GM23248 (cell line): ENCODE results near the gene DENND2A. TPM values are rescaled to one million over a fixed set of nuclear protein-coding genes. Genes with fewer than 3 reads are reported as not detected.

Experiments
- DNase-seq: peaks from one replicate; pipeline ENCODE4 v3.0.0-alpha.2; 2015
- H2AFZ ChIP-seq: fragments of 200-600 bp; sonication (generic); 2 replicates; pipeline ENCODE4 v1.6.1; 2016; ENCODE audit warnings: antibody characterized with exemption
- H3F3A ChIP-seq: fragments of 200-600 bp; sonication (generic); 2 replicates; pipeline ENCODE4 v1.6.1; 2016; ENCODE audit warnings: mild to moderate bottlenecking, antibody characterized with exemption, mixed run types; ENCODE audit not compliant: insufficient read depth
- H3K27ac ChIP-seq: fragments of 200-600 bp; sonication (generic); 2 replicates; pipeline ENCODE4 v1.5.1; 2016; ENCODE audit warnings: mild to moderate bottlenecking
- H3K27me3 ChIP-seq: fragments of 200-600 bp; sonication (generic); replicated peaks from 2 replicates; pipeline ENCODE4 v1.6.1; 2016; ENCODE audit warnings: mild to moderate bottlenecking; ENCODE audit not compliant: insufficient read depth
- H3K36me3 ChIP-seq: fragments of 200-600 bp; sonication (generic); 2 replicates; pipeline ENCODE4 v1.6.1; 2016; ENCODE audit warnings: low read depth, mild to moderate bottlenecking
- H3K4me1 ChIP-seq: fragments of 200-600 bp; sonication (generic); 2 replicates; pipeline ENCODE4 v1.6.1; 2016; ENCODE audit warnings: mild to moderate bottlenecking; ENCODE audit not compliant: insufficient read depth
- H3K4me2 ChIP-seq: fragments of 200-600 bp; sonication (generic); one replicate; pipeline ENCODE4 v1.6.1; 2016; ENCODE audit warnings: mild to moderate bottlenecking; ENCODE audit not compliant: unreplicated experiment
- H3K4me3 ChIP-seq: fragments of 200-600 bp; sonication (generic); 2 replicates; pipeline ENCODE4 v1.5.1; 2016; ENCODE audit warnings: mild to moderate bottlenecking
- H3K79me2 ChIP-seq: fragments of 200-600 bp; sonication (generic); 2 replicates; pipeline ENCODE4 v1.6.1; 2016; ENCODE audit warnings: mild to moderate bottlenecking; ENCODE audit not compliant: insufficient read depth
- H3K9ac ChIP-seq: fragments of 200-600 bp; sonication (generic); 2 replicates; pipeline ENCODE4 v1.6.1; 2016; ENCODE audit warnings: mild to moderate bottlenecking
- H3K9me2 ChIP-seq: fragments of 200-600 bp; sonication (generic); 2 replicates; pipeline ENCODE4 v1.6.1; 2016; ENCODE audit warnings: mixed run types, mild to moderate bottlenecking, moderate library complexity; ENCODE audit not compliant: insufficient read depth
- H3K9me3 ChIP-seq: fragments of 200-600 bp; sonication (generic); one replicate; pipeline ENCODE4 v1.6.1; 2017; ENCODE audit warnings: low read depth
- H4K20me1 ChIP-seq: fragments of 200-600 bp; sonication (generic); 2 replicates; pipeline ENCODE4 v1.6.0; 2016; ENCODE audit not compliant: insufficient read depth
- EZH2 ChIP-seq: fragments of 200-600 bp; sonication (generic); IDR thresholded peaks from 2 replicates; pipeline ENCODE4 v1.6.1; 2018; ENCODE audit warnings: antibody characterized with exemption, mild to moderate bottlenecking; ENCODE audit not compliant: insufficient read depth, poor library complexity, severe bottlenecking
- EZH2phosphoT487 ChIP-seq: fragments of 200-600 bp; sonication (generic); IDR thresholded peaks from 2 replicates; pipeline ENCODE4 v1.6.1; 2018; ENCODE audit warnings: antibody characterized with exemption, moderate library complexity, mild to moderate bottlenecking, low read depth; ENCODE audit not compliant: insufficient read depth
- WGBS, 2 experiments: methylation state at CpG; one replicate each; pipeline ENCODE4 v1.1.6; 2015 to 2017; ENCODE audit warnings: low lambda C conversion rate in 2 of 2, low coverage in 1 of 2; ENCODE audit errors: missing lambda C conversion rate in 2 of 2; 5-methylcytosine and 5-hydroxymethylcytosine counted together
- in situ Hi-C: fragments of 300-500 bp; cut with MboI; formaldehyde crosslinking; loops from 2 replicates; pipeline ENCODE4 v1.15.0; 2020
- polyA plus RNA-seq: library from polyadenylated mRNA; unstranded; fragments of >200 nt; fragmentation: Nextera tagmentation; extraction: Ambion mirVana; gene quantifications from 2 replicates; pipeline ENCODE4 v1.2.1, GENCODE V29; 2016
- total RNA-seq: library from RNA; depleted of rRNA; stranded (reverse); fragments of >200 nt; shearing (Covaris generic); gene quantifications from 2 replicates; pipeline ENCODE4 v1.2.3, GENCODE V29; 2014

The DENND2A gene
- total and polyA plus RNA-seq, 2 experiments from 2014 or later: 0.78 to 2.2 TPM

DNA sequence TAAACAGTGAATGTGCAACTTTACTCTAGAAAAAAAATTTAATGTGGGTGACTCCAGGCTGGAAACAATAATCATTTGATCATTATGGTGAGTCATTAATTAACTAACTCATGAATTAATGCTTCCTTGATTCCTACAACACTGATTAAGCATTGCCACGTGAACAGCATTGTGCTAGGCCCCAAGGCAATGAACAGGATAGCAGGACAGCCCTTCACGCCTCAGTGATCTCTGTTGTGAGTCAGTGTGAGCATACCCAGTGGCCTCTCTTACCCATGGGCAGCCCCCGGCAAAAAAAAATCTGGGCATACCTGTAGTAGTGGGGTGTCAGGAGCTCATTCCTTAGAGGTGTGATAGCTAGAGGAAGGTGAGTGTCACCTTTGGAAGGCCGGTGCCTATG is 76.0 kb downstream of the DENND2A start:
- in situ Hi-C loops: no loop called here
- 32 to 34% methylated on average over 4 of the region's 4 CpGs for WGBS, 2 experiments
- Histone ChIP-seq H3K9me3 (no peaks in the 10 kb centered on the region), H3K4me1 (peaks cover 49% of the 10 kb centered on the region), H4K20me1 (no peaks in the 10 kb centered on the region), H3K27me3 (no peaks in the 10 kb centered on the region), H3K4me2 (peak overlapping the region; percentile 24), H2AFZ (0 out of 2 replicates have a peak overlapping the region, but pooled peaks have one; percentile 20), H3K36me3 (no peaks in the 10 kb centered on the region), H3K27ac (peak overlapping the region; percentile 78), H3K79me2 (no peaks in the 10 kb centered on the region), H3K9me2 (no peaks in the 10 kb centered on the region), H3K4me3 (no peak overlapping the region), H3K9ac (peak overlapping the region; percentile 9; the same call in 1 of the 2 replicates), H3F3A (peaks cover 49% of the 10 kb centered on the region)
- TF ChIP-seq EZH2phosphoT487 (no peak), EZH2 (no peak)
- peak; percentile 68 for DNase-seq

DNA sequence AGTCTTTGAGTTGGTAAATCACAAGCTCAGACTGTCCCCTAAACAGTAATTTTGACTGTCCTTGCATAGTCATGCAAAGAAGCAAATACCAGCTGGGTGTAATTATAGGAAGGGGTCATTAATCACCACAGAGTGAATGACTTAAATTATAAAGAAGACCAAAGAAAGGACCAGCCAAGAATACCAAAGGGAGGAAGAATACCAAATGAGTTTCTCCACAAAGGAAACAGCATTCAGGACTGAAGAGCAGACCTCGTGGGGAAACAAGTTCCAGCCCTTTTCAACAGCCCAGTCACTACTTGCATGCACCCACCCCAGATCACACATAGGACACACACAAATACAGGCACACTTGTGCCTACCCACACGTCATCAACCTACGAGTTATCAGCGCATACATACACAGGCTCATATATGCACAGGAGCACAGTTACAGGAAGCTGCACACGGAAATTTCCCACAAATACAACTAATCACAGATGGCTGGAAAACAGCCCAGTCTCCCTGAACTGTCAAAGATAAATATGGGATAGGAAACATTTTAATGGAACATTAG is 77.6 kb downstream of the DENND2A start:
- peaks cover 49% of the 10 kb centered on the region for H3K4me1 ChIP-seq
- no peak overlapping the region for H3K4me3 ChIP-seq
- peak; percentile 27 for DNase-seq
- in situ Hi-C loops: no loop called here
- H3F3A ChIP-seq: peaks cover 49% of the 10 kb centered on the region
- no peak overlapping the region for H3K9ac ChIP-seq
- H3K27me3 ChIP-seq: no peaks in the 10 kb centered on the region
- H3K36me3 ChIP-seq: no peaks in the 10 kb centered on the region
- no peak overlapping the region for H3K4me2 ChIP-seq
- H4K20me1 ChIP-seq: no peaks in the 10 kb centered on the region
- no peaks in the 10 kb centered on the region for H3K9me2 ChIP-seq
- no peaks in the 10 kb centered on the region for H3K79me2 ChIP-seq
- H2AFZ ChIP-seq: no peak overlapping the region
- no peaks in the 10 kb centered on the region for H3K9me3 ChIP-seq
- no peak overlapping the region for H3K27ac ChIP-seq
- TF ChIP-seq EZH2 (no peak), EZH2phosphoT487 (no peak)
- 26 to 30% methylated on average over 5 of the region's 5 CpGs for WGBS, 2 experiments

DNA sequence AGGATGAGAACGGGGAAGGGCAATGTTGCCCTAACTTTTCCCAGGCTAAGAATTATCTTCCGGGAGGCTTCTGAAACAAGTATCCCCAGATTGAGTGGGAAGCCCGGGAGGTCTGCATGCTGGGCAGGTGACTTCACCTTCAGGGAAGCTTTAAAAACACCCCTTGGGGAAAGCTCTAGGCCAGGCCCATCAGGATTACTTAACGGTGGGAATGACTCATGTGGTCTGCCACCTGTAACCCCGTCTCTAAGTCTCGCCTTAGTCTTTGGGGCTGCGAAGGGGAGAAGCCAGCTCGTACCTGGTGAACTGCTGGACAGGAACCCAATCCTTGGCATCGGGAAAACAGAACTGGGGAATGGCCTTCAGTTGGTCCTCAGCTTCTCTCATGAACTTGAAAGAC is 81.2 kb downstream of the DENND2A start:
- Histone ChIP-seq H3K36me3 (no peaks in the 10 kb centered on the region), H3K4me3 (no peak overlapping the region), H4K20me1 (no peaks in the 10 kb centered on the region), H3K4me1 (peaks cover 17% of the 10 kb centered on the region), H3K9me3 (no peaks in the 10 kb centered on the region), H3F3A (peaks cover 15% of the 10 kb centered on the region; the same call in 1 of the 2 replicates), H3K9me2 (no peaks in the 10 kb centered on the region), H3K27ac (no peak overlapping the region), H3K4me2 (no peak overlapping the region), H3K79me2 (no peaks in the 10 kb centered on the region), H3K9ac (no peak overlapping the region), H2AFZ (no peak overlapping the region), H3K27me3 (no peaks in the 10 kb centered on the region)
- in situ Hi-C loops: no loop called here
- no peak for DNase-seq
- WGBS, 2 experiments: 71 to 84% methylated on average over 9 of the region's 9 CpGs
- no peak for TF ChIP-seq EZH2
- no peak for TF ChIP-seq EZH2phosphoT487

- H3K9me2 ChIP-seq: no peaks in the 10 kb centered on the region
- H3K9me3 ChIP-seq: no peaks in the 10 kb centered on the region
- H3F3A ChIP-seq: 0 out of 2 replicates have a peak, but pooled peaks cover 3% of the 10 kb centered on the region
- no peak overlapping the region for H3K9ac ChIP-seq
- H2AFZ ChIP-seq: no peak overlapping the region
- no peak for TF ChIP-seq EZH2phosphoT487
- no peak for TF ChIP-seq EZH2
- peak; percentile 32 for DNase-seq
- in situ Hi-C loops: no loop called here
- no peaks in the 10 kb centered on the region for H4K20me1 ChIP-seq
- H3K4me1 ChIP-seq: peaks cover 4% of the 10 kb centered on the region
- 94 to 95% methylated on average over 13 of the region's 13 CpGs for WGBS, 2 experiments
- no peak overlapping the region for H3K4me3 ChIP-seq
- H3K79me2 ChIP-seq: no peaks in the 10 kb centered on the region
- H3K4me2 ChIP-seq: no peak overlapping the region
- H3K27ac ChIP-seq: no peak overlapping the region
- no peaks in the 10 kb centered on the region for H3K36me3 ChIP-seq
- H3K27me3 ChIP-seq: no peaks in the 10 kb centered on the region
Measured at GRCh38 chr7:140557809-140558518, 82.6 kb downstream of the DENND2A start.
